GM21528 (cell line): ENCODE results near the gene ROPN1.

Experiments used
- ATAC-seq: cut with Tn5 transposase; IDR thresholded peaks from one replicate; pipeline ENCODE4 v1.9.1; 2021; ENCODE audit warnings: mild to moderate bottlenecking, moderate library complexity; ENCODE audit not compliant: unreplicated experiment, low FRiP score

Gene ROPN1

DNA sequence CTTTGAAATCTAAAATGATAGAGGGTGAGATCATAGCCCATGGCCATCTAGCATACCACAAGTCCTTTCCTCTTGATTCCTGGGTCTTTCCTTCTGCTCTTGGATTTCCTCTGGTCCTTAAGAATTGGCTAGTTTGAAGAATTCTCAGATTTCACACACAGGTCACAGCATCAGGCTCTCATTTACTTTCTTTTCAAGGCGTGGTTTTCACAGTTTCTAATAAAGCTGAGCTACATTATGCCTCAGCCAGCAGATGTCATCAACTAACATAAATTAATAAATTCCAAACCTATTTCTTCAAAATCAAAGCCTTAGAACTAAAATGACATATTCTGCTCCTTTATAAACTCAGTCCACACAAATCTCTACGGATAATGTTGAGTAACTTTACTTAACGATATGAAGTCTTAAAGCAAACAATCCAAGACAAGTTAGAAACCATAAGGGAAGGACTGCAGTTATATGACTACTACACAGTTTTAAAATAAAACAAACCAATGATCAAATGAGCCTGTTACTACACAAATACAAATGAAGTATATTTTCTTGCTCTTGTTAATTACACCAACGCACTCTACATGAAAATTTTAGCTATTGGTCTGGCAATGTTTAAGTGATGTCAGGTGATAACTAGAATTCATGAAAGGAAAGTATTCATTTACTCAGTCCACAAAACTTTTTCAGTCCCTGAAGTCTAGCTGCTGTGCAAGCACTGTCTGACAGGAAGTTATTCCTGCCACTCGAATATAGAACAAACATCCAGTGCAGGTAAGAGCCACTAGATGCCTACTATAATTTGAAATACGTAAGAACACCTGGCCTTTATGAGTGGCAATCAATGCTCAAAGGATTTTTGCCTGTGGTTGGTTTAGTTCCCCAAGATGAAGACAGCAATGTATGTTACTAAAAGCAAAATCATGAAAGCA is 40.1 kb downstream of the ROPN1 start:
- ATAC-seq = no peak

DNA sequence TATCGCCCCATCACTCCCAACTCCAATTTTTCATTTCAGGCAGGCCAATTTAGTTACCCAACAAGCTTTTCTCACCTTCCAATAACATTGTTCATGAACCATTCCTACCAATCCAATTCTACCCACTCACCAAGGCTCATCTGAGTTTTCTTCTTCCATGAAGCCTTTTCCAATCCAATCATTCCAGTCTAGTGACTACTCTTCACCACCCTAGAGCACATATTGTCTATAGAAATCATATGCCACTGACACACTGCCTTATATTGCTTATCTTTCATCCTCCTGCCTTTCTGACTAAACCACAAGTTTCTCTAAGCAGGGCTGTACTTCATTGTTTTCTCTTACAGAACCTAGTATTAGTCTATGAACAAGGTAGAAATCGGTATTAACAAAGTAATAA is 42.3 kb downstream of the ROPN1 start:
- ATAC-seq = no peak

DNA sequence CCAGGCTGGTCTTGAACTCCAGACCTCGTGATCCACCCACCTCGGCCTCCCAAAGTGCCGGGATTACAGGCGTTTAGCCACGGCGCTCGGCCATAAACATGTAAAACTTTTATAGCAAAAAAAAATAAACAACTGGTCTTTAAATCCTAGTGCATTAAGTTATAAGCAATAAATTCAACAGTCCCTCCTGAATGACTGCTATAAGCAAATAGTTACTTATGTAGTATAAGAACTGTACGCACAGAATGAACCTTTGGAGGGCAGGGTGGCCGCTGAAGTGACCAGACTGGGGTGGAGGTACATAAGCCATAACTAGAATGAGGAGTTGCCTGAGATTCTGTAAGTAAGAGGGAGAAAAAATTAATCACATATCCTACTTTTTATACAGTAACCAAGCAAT is 43.5 kb downstream of the ROPN1 start:
- no peak for ATAC-seq

GRCh38 chr3:123947482-123947881 is 44.4 kb downstream of the ROPN1 start:
- no peak for ATAC-seq

- ATAC-seq = no peak
Measured at GRCh38 chr3:123941542-123941941, 50.4 kb downstream of the ROPN1 start.

- no peak for ATAC-seq
Measured at GRCh38 chr3:123941121-123941520, 50.8 kb downstream of the ROPN1 start.

DNA sequence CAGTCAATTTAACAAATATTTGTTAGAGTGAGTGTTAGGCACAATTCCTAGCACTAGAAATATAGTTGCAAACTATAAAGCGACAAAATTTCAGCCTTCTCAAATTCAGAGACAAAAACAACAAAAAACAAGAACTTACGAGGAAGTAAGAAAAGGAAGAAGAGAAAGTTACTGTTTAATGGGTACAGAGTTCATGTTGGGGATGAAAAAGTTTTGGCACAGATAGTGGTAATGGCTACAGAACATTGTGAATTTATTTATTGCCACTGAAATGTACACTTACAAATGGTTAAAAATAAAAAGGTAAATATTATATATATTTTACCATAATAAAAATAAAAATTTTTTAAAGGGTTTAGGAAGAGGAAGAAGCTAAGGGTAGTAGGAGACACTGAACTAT is 52.2 kb downstream of the ROPN1 start:
- ATAC-seq = no peak

- ATAC-seq = no peak
Measured at GRCh38 chr3:123936400-123936799, 55.5 kb downstream of the ROPN1 start.

DNA sequence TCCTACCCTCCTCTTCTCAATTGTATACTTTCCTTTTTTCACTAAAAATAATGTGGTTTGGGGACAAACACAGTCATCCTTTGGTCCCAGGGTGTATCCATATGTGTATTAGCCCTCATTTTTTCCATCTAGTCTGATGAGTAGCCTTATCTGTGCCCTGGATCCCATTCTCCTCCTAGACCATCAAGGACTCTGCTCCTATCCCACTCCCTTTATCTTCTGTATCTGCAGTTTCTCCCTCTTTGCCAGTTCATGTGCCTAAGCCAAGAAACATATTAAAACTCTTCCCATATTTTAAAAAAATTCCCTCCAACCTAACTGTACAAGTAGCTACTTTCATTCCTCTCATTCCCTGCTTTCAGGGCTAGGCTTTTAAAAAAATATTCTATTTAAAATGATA is 56.1 kb downstream of the ROPN1 start:
- ATAC-seq = no peak

GRCh38 chr3:123934250-123934649 is 57.7 kb downstream of the ROPN1 start:
- no peak for ATAC-seq

- no peak for ATAC-seq
Measured at GRCh38 chr3:123930445-123930844, 61.5 kb downstream of the ROPN1 start.

GRCh38 chr3:123929325-123929724 is 62.6 kb downstream of the ROPN1 start:
- ATAC-seq = no peak

DNA sequence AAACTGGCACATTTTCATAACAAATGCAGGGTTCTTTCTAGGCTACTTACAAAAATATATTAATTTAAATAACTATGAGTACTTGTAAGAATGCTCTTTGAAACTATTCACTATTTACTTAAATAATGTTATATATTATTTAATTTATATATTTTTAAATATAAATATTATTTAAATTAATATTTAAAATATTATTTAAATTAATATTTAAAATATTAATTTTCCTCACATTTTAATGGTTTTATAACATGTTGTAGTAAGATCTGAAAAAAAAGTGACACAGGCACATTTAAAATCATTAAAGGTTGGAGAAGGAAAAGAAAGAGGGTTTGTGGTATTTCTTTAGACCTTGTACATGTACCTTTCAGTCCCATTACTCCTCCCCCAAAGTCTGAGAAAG is 65.5 kb downstream of the ROPN1 start:
- ATAC-seq = no peak

- ATAC-seq = no peak
Measured at GRCh38 chr3:123920868-123921267, 71.1 kb downstream of the ROPN1 start.

GRCh38 chr3:123920383-123920782 is 71.5 kb downstream of the ROPN1 start:
- ATAC-seq = no peak

DNA sequence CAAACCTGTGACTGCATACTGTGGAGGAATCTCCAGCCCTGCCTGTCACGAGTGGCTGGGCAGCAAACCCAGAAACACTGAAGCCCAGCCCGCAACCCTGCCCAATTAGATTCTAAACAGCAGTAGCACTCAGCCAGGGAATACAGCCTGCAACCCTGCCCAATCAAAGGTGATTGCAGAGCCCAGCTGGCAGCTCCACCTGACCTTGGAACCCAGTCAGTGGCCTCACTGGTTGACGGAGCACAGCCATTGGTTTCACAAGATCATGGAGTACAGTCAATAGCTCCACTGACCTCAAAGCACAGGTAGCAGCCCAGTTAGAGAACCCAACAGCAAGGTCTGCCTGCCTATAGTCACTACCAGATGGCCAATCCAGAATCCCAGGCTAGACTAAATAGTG is 72.6 kb downstream of the ROPN1 start:
- no peak for ATAC-seq
